Measurements from ENCODE around the gene HSPA8. TPM values are rescaled to one million over a fixed set of nuclear protein-coding genes. Genes with fewer than 3 reads are reported as not detected.

Gene HSPA8
- total and polyA plus RNA-seq, 2 experiments from 2014 or later: 826 to 2,903 TPM

- Histone ChIP-seq H3K4me3 (no peak overlapping the region), H4K20me1 (replicated peaks; ENCODE audit: insufficient read depth) (no peaks in the 10 kb centered on the region), H3K79me2 (replicated peaks; ENCODE audit: insufficient read depth) (no peaks in the 10 kb centered on the region), H3K36me3 (ENCODE audit: insufficient read depth) (no peaks in the 10 kb centered on the region), H3F3A (replicated peaks; ENCODE audit: low read depth) (no peaks in the 10 kb centered on the region), H3K27ac (ENCODE audit: low read depth) (no peak overlapping the region), H3K4me1 (ENCODE audit: insufficient read depth) (no peaks in the 10 kb centered on the region), H3K4me2 (no peak overlapping the region), H3K27me3 (ENCODE audit: insufficient read depth) (no peaks in the 10 kb centered on the region), H2AFZ (peak overlapping the region; percentile 44), H3K9me2 (ENCODE audit: insufficient read depth) (no peaks in the 10 kb centered on the region)
- Mint-ChIP-seq H3K9me3 (no peaks in the 10 kb centered on the region; the same call in 2 of the 3 replicates), H3K27ac (no peak overlapping the region), H3K36me3 (ENCODE audit: low read depth) (no peaks in the 10 kb centered on the region), H3K27me3 (ENCODE audit: insufficient read depth, low read depth, poor library complexity) (peaks cover 10% of the 10 kb centered on the region), H3K4me1 (peaks cover 2% of the 10 kb centered on the region; the same call in 1 of the 3 replicates), H3K4me3 (no peak overlapping the region)
- TF ChIP-seq CREB1 (CRISPR knock-in tag; IDR thresholded peaks at IDR 0.05; ENCODE audit: low read depth) (no peak), CTCF (conservative IDR thresholded peaks at IDR 0.05; ENCODE audit: low read depth in 2 of 2) (peak; percentile 74 to 82), JUNB (IDR thresholded peaks at IDR 0.05; ENCODE audit: unreplicated experiment) (no peak)
- DNase-seq (ENCODE audit: low spot score): peak; percentile 88
- ATAC-seq: peak; percentile 94
These were observed 41.0 kb downstream of the HSPA8 start for GRCh38 chr11:123020968-123021367.

GRCh38 chr11:123018702-123019101, 43.2 kb downstream of the HSPA8 start:
- Mint-ChIP-seq H3K9me3 (no peaks in the 10 kb centered on the region), H3K4me3 (no peak overlapping the region), H3K27ac (no peak overlapping the region), H3K27me3 (ENCODE audit: insufficient read depth, low read depth, poor library complexity) (peaks cover 7% of the 10 kb centered on the region), H3K36me3 (ENCODE audit: low read depth) (no peaks in the 10 kb centered on the region), H3K4me1 (peaks cover 2% of the 10 kb centered on the region; the same call in 1 of the 3 replicates)
- Histone ChIP-seq H3K4me3 (no peak overlapping the region), H3K36me3 (ENCODE audit: insufficient read depth) (no peaks in the 10 kb centered on the region), H3K9me2 (ENCODE audit: insufficient read depth) (no peaks in the 10 kb centered on the region), H3K27ac (ENCODE audit: low read depth) (no peak overlapping the region), H3F3A (replicated peaks; ENCODE audit: low read depth) (no peaks in the 10 kb centered on the region), H3K79me2 (replicated peaks; ENCODE audit: insufficient read depth) (no peaks in the 10 kb centered on the region), H3K4me1 (ENCODE audit: insufficient read depth) (no peaks in the 10 kb centered on the region), H3K4me2 (no peak overlapping the region), H3K27me3 (ENCODE audit: insufficient read depth) (no peaks in the 10 kb centered on the region), H4K20me1 (replicated peaks; ENCODE audit: insufficient read depth) (no peaks in the 10 kb centered on the region), H2AFZ (no peak overlapping the region; the same call in 1 of the 2 replicates)
- DNase-seq (ENCODE audit: low spot score) (no peak), ATAC-seq (no peak)
- TF ChIP-seq CREB1 (CRISPR knock-in tag; IDR thresholded peaks at IDR 0.05; ENCODE audit: low read depth): no peak
- TF ChIP-seq POLR2AphosphoS5 (IDR thresholded peaks at IDR 0.05; ENCODE audit: low read depth): no peak

- peak; percentile 40 for DNase-seq (ENCODE audit: low spot score)
These were observed 50.4 kb downstream of the HSPA8 start for GRCh38 chr11:123011510-123011909.

More at GRCh38 chr11:123011510-123011909, 50.4 kb downstream of the HSPA8 start:
- Histone ChIP-seq H3K4me1 (ENCODE audit: insufficient read depth) (peaks cover 3% of the 10 kb centered on the region), H2AFZ (peak overlapping the region; percentile 88), H3F3A (replicated peaks; ENCODE audit: low read depth) (no peaks in the 10 kb centered on the region), H4K20me1 (replicated peaks; ENCODE audit: insufficient read depth) (no peaks in the 10 kb centered on the region), H3K4me3 (no peak overlapping the region), H3K27me3 (ENCODE audit: insufficient read depth) (no peaks in the 10 kb centered on the region), H3K27ac (ENCODE audit: low read depth) (no peak overlapping the region), H3K9me2 (ENCODE audit: insufficient read depth) (no peaks in the 10 kb centered on the region), H3K4me2 (no peak overlapping the region), H3K36me3 (ENCODE audit: insufficient read depth) (no peaks in the 10 kb centered on the region), H3K79me2 (replicated peaks; ENCODE audit: insufficient read depth) (no peaks in the 10 kb centered on the region)
- Mint-ChIP-seq H3K36me3 (ENCODE audit: low read depth) (no peaks in the 10 kb centered on the region), H3K9me3 (no peaks in the 10 kb centered on the region), H3K4me1 (peaks cover 13% of the 10 kb centered on the region), H3K4me3 (no peak overlapping the region), H3K27ac (no peak overlapping the region), H3K27me3 (ENCODE audit: insufficient read depth, low read depth, poor library complexity) (peaks cover 4% of the 10 kb centered on the region)
- ATAC-seq: peak; percentile 29
- TF ChIP-seq NANOG (IDR thresholded peaks at IDR 0.05; ENCODE audit: borderline replicate concordance): no peak
- peak in 1 of 2 experiments; percentile 18; a peak in 1 of 4 replicates for TF ChIP-seq CTCF (conservative IDR thresholded peaks at IDR 0.05; ENCODE audit: low read depth in 2 of 2)

Small RNAs within 50 kb of the gene (small RNA-seq; reads per million reads assigned to genes)
- gene RPL31P47 (ENCODE audit: low replicate concordance) (not detected), gene SNORD14C (ENCODE audit: low replicate concordance) (not detected), gene SNORD14D (ENCODE audit: low replicate concordance) (not detected), gene SNORD14E (ENCODE audit: low replicate concordance) (449 reads per million, percentile 100 among the genes with 10 or more reads in this experiment)

Other genes starting within 250 kb of the HSPA8 start
- gene CRTAM, start 223.6 kb downstream of the HSPA8 start, total RNA-seq (2014; rRNA removed; shearing (Covaris generic)): 0.08 TPM in 1 of 2 replicates, not detected in the other
- not detected in 2 replicates for gene CRTAM, start 223.6 kb downstream of the HSPA8 start, polyA plus RNA-seq (2016; fragmentation: Nextera tagmentation; extraction: Ambion mirVana)
- gene JHY, start 179.4 kb downstream of the HSPA8 start, total RNA-seq (2014; rRNA removed; shearing (Covaris generic)): 0.58 and 0.94 TPM in 2 replicates
- gene JHY, start 179.4 kb downstream of the HSPA8 start, polyA plus RNA-seq (2016; fragmentation: Nextera tagmentation; extraction: Ambion mirVana): 0.63 and 0.97 TPM in 2 replicates
- gene BSX, start 80.3 kb downstream of the HSPA8 start, total RNA-seq (2014; rRNA removed; shearing (Covaris generic)): not detected in 2 replicates
- gene BSX, start 80.3 kb downstream of the HSPA8 start, polyA plus RNA-seq (2016; fragmentation: Nextera tagmentation; extraction: Ambion mirVana): not detected in 2 replicates
- gene CLMP, start 133.1 kb upstream of the HSPA8 start, total RNA-seq (2014; rRNA removed; shearing (Covaris generic)): 18.4 and 22.2 TPM in 2 replicates
- gene CLMP, start 133.1 kb upstream of the HSPA8 start, polyA plus RNA-seq (2016; fragmentation: Nextera tagmentation; extraction: Ambion mirVana): 7.1 and 8.4 TPM in 2 replicates